Stimulated activated CD4-positive, alpha-beta T cell treated with anti-CD3 and anti-CD28 coated beads, Interleukin-12 subunit alpha, Interleukin-12 subunit beta, amount 100 ng/mL, for 24 hours (primary cell): ENCODE data around the gene SYK.

Experiments
- DNase-seq, 2 experiments: peaks; one replicate each; pipeline ENCODE4 v3.0.0-alpha.2; 2020; ENCODE audit warnings: low read depth in 2 of 2

SYK gene

GRCh38 chr9:90906316-90907055 lies 104.9 kb downstream of the SYK start:
- no peak for DNase-seq

- no peak for DNase-seq
These were observed 105.4 kb downstream of the SYK start for GRCh38 chr9:90907056-90907445.

GRCh38 chr9:90907790-90908189 lies 106.2 kb downstream of the SYK start:
- no peak for DNase-seq

- DNase-seq = no peak
These were observed 107.6 kb downstream of the SYK start for GRCh38 chr9:90909225-90909624.

GRCh38 chr9:90909747-90910283 lies 108.2 kb downstream of the SYK start:
- DNase-seq = no peak

- DNase-seq = no peak
These were observed 112.6 kb downstream of the SYK start for GRCh38 chr9:90914196-90914595.

- peak; percentile 59 to 63 for DNase-seq
These were observed 113.4 kb downstream of the SYK start for GRCh38 chr9:90914868-90915483.

- DNase-seq = peak in 1 of 2 experiments; percentile 20
These were observed 114.1 kb downstream of the SYK start for GRCh38 chr9:90915693-90916092.

GRCh38 chr9:90916147-90916734 lies 114.6 kb downstream of the SYK start:
- no peak for DNase-seq

GRCh38 chr9:90919883-90920282 lies 118.3 kb downstream of the SYK start:
- DNase-seq = no peak

GRCh38 chr9:90921104-90921503 lies 119.5 kb downstream of the SYK start:
- DNase-seq = no peak

- no peak for DNase-seq
These were observed 120.3 kb downstream of the SYK start for GRCh38 chr9:90921969-90922368.

- DNase-seq = no peak
These were observed 124.1 kb downstream of the SYK start for GRCh38 chr9:90925581-90926257.

GRCh38 chr9:90926936-90927335 lies 125.3 kb downstream of the SYK start:
- DNase-seq = no peak

- DNase-seq = no peak
These were observed 125.9 kb downstream of the SYK start for GRCh38 chr9:90927496-90927895.

GRCh38 chr9:90929626-90930025 lies 128.0 kb downstream of the SYK start:
- no peak for DNase-seq

- no peak for DNase-seq
These were observed 131.8 kb downstream of the SYK start for GRCh38 chr9:90933468-90933867.

GRCh38 chr9:90939351-90939750 lies 137.7 kb downstream of the SYK start:
- no peak for DNase-seq

- DNase-seq = no peak
These were observed 138.7 kb downstream of the SYK start for GRCh38 chr9:90940280-90940679.

GRCh38 chr9:90941661-90942060 lies 140.0 kb downstream of the SYK start:
- DNase-seq = no peak

- no peak for DNase-seq
These were observed 140.9 kb downstream of the SYK start for GRCh38 chr9:90942555-90942954.

GRCh38 chr9:90943341-90943740 lies 141.7 kb downstream of the SYK start:
- DNase-seq = no peak
